Upper lobe of right lung (tissue), 1 donor: ENCODE measurements around the gene TBKBP1. TPM values are rescaled to one million over a fixed set of nuclear protein-coding genes. Genes with fewer than 3 reads are reported as not detected.

Experiments used
- ATAC-seq: fragments of 200-7000 bp; cut with Tn5 transposase; one replicate; pipeline ENCODE4 v1.9.1; 2020; ENCODE audit warnings: mild to moderate bottlenecking, moderate library complexity
- DNase-seq: peaks from one replicate; pipeline ENCODE4 v3.0.0-alpha.2; 2020
- H3K27ac ChIP-seq: fragments of 200-600 bp; one replicate; pipeline ENCODE4 v1.8.0; 2022
- H3K27me3 ChIP-seq: fragments of 200-600 bp; one replicate; pipeline ENCODE4 v1.8.0; 2022; ENCODE audit warnings: mild to moderate bottlenecking
- H3K36me3 ChIP-seq: fragments of 200-600 bp; one replicate; pipeline ENCODE4 v1.8.0; 2022
- H3K4me1 ChIP-seq: fragments of 200-600 bp; one replicate; pipeline ENCODE4 v1.8.0; 2022
- H3K4me3 ChIP-seq: fragments of 200-600 bp; one replicate; pipeline ENCODE4 v1.8.0; 2022; ENCODE audit warnings: mild to moderate bottlenecking
- H3K9me3 ChIP-seq: fragments of 200-600 bp; one replicate; pipeline ENCODE4 v1.8.0; 2022
- intact Hi-C: fragments of 100-400 bp; cut with DNase I; formaldehyde crosslinking; loops from one replicate; pipeline ENCODE4 v1.11.0; 2022
- total RNA-seq: library from RNA; stranded (reverse); fragmentation: NEBNext Ultra II Directional; extraction: Animal tissue kit (Norgen Biotek cat#: 25700); gene quantifications from one replicate; pipeline ENCODE4 v1.2.1, GENCODE V29; 2021
- TF ChIP-seq, protein P1 (sequence below): fragments of 200-600 bp; IDR thresholded peaks from one replicate; pipeline ENCODE4 v1.8.0; 2022; ENCODE audit warnings: antibody characterized with exemption
- donor health status: DM: no; HTN: yes; CAD: no; lungs with severe emphysema.

The TBKBP1 gene
- total RNA-seq, 1 donor from 2014 or later = 14.7 TPM

DNA sequence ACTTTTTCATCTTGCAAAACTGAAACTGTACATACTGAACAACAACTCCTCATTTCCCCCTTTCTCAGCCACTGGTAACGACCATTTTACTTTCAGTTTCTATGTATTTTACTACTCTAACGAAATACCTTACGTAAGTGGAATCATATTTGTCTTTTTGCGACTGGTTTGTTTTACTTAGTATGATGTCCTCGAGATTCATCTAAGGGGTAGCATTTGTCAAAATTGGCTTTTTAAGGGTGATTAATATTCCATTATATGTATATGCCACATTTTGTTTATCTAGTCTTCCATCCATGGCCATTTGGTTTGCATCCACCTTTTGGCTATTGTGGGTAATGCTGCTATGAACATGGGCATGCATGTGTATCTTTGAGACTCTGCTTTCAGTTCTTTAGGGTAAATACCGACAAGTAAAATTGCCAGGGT lies 33.9 kb upstream of the TBKBP1 start:
- ATAC-seq = peak; percentile 59
- no peak for DNase-seq
- peaks cover 8% of the 10 kb centered on the region for H3K4me1 ChIP-seq
- TF ChIP-seq, protein P1, sequence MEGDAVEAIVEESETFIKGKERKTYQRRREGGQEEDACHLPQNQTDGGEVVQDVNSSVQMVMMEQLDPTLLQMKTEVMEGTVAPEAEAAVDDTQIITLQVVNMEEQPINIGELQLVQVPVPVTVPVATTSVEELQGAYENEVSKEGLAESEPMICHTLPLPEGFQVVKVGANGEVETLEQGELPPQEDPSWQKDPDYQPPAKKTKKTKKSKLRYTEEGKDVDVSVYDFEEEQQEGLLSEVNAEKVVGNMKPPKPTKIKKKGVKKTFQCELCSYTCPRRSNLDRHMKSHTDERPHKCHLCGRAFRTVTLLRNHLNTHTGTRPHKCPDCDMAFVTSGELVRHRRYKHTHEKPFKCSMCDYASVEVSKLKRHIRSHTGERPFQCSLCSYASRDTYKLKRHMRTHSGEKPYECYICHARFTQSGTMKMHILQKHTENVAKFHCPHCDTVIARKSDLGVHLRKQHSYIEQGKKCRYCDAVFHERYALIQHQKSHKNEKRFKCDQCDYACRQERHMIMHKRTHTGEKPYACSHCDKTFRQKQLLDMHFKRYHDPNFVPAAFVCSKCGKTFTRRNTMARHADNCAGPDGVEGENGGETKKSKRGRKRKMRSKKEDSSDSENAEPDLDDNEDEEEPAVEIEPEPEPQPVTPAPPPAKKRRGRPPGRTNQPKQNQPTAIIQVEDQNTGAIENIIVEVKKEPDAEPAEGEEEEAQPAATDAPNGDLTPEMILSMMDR = no peak
- H3K27me3 ChIP-seq = no peaks in the 10 kb centered on the region
- intact Hi-C loops = no loop called here
- peaks cover 100% of the 10 kb centered on the region for H3K36me3 ChIP-seq
- H3K4me3 ChIP-seq = no peak overlapping the region
- H3K9me3 ChIP-seq = no peaks in the 10 kb centered on the region
- peak overlapping the region; percentile 53 for H3K27ac ChIP-seq

DNA sequence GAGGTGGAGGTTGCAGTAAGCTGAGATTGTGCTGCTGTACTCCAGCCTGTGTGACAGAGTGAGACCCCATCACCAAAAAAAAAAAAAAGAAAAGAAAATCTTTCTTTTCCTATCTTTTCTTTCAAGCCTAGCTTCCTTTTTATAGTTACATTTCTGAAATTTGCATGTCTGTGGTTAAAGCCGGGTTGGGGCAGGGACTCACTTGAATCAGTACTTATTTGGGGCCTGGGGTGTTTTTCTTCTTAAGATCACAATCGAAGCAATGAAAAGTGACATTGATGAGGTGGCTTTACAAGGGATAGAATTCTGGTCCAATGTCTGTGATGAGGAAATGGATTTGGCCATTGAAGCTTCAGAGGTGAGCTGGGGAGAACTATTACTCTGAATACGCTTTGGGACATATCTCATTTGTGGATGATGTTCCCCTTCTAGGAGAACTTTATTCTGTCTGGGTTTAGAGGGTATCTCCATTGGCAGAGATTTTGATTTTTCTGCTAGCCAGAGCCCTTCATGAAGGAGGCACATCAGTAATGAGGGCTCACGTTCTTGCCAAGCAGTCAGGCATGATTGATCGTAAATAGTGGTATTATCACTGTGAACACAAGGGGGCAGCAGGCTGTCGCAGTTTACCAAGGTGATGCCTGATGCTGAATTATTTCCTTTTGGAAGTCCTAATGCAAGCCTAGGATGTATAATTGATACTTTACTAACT lies 29.9 kb upstream of the TBKBP1 start:
- DNase-seq = no peak
- TF ChIP-seq, protein P1 = peak; percentile 72
- no peak overlapping the region for H3K27ac ChIP-seq
- H3K9me3 ChIP-seq = no peaks in the 10 kb centered on the region
- peaks cover 98% of the 10 kb centered on the region for H3K36me3 ChIP-seq
- H3K4me3 ChIP-seq = no peak overlapping the region
- peak; percentile 85 for ATAC-seq
- H3K4me1 ChIP-seq = peaks cover 6% of the 10 kb centered on the region
- intact Hi-C loops = no loop called here
- no peaks in the 10 kb centered on the region for H3K27me3 ChIP-seq

- no peaks in the 10 kb centered on the region for H3K27me3 ChIP-seq
- DNase-seq (no peak), ATAC-seq (no peak)
- peaks cover 3% of the 10 kb centered on the region for H3K4me1 ChIP-seq
- H3K4me3 ChIP-seq = no peak overlapping the region
- TF ChIP-seq, protein P1 = no peak
- H3K9me3 ChIP-seq = no peaks in the 10 kb centered on the region
- no peak overlapping the region for H3K27ac ChIP-seq
- intact Hi-C loops = no loop called here
- H3K36me3 ChIP-seq = peaks cover 98% of the 10 kb centered on the region
Measured at GRCh38 chr17:47664624-47664941, 29.4 kb upstream of the TBKBP1 start.

DNA sequence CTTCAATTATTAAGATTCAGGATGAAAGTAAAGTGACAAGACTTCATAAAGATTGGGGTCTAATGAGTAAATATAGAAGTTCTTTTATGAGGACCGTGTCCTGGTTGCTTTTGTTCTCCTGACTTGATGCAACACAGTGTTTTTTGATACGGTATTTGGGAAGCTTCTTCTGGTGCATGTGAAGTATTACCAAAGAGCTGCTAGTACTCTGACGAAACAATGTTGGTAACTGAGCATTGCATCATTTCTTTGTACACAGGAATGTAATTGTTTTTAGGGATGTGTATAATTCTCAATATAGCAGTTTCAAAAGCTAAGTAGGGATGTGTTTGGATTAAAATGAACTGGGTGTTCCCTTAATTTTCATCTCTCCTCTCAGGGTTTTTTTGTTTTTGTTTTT lies 28.3 kb upstream of the TBKBP1 start:
- intact Hi-C loops = no loop called here
- DNase-seq (no peak), ATAC-seq (peak; percentile 50)
- Histone ChIP-seq H3K4me1 (no peaks in the 10 kb centered on the region), H3K27me3 (no peaks in the 10 kb centered on the region), H3K36me3 (peaks cover 98% of the 10 kb centered on the region), H3K27ac (no peak overlapping the region), H3K4me3 (no peak overlapping the region), H3K9me3 (no peaks in the 10 kb centered on the region)
- TF ChIP-seq, protein P1 = no peak

DNA sequence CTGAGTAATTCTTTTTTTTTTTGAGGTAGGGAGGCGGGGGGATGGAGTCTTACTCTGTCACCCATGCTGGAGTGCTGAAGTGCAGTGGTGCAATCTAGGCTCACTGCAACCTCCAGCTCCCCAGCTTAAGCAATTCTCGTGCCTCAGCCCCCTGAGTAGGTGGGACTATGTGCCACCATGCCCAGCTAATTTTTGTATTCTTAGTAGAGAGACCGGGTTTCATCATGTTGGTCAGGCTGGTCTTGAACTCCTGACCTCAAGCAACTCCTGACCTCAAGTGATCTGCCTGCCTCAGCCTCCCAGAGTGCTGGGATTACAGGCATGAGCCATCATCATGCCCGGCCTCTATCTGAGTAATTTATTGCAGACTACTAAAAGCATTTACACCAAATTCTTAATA lies 24.9 kb upstream of the TBKBP1 start:
- TF ChIP-seq, protein P1 = no peak
- H3K27me3 ChIP-seq = no peaks in the 10 kb centered on the region
- H3K4me3 ChIP-seq = no peak overlapping the region
- H3K9me3 ChIP-seq = no peaks in the 10 kb centered on the region
- ATAC-seq (peak; percentile 51), DNase-seq (no peak)
- no peak overlapping the region for H3K27ac ChIP-seq
- H3K4me1 ChIP-seq = no peaks in the 10 kb centered on the region
- intact Hi-C loops = no loop called here
- H3K36me3 ChIP-seq = peaks cover 98% of the 10 kb centered on the region

DNA sequence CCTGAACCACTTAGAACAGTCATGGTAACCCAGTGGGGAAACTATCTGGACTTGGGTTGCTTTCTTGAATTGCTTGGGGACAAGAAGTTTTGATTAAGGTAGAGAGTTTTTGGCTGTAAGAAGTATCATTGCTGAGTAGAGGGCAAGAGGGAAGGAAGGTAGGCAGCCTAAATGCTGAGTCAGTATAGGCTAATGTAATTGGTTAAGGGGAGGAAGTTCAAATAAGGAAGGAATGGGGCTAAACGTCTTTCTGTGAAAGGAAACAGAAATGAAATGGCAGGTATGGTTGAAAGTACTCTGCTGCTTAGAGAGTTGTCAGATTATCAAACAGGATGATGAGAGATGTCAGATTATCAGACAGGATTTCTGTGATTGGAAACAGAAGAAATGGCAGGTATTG lies 23.9 kb upstream of the TBKBP1 start:
- H3K27me3 ChIP-seq = no peaks in the 10 kb centered on the region
- no peak overlapping the region for H3K4me3 ChIP-seq
- intact Hi-C loops = no loop called here
- ATAC-seq (peak; percentile 77), DNase-seq (no peak)
- H3K27ac ChIP-seq = no peak overlapping the region
- H3K9me3 ChIP-seq = no peaks in the 10 kb centered on the region
- peaks cover 98% of the 10 kb centered on the region for H3K36me3 ChIP-seq
- H3K4me1 ChIP-seq = no peaks in the 10 kb centered on the region
- TF ChIP-seq, protein P1 = no peak
